Brain microvascular endothelial cell (primary cell): Measurements from ENCODE around the gene RPRD1B.

ENCODE experiments used
- DNase-seq: peaks from one replicate; pipeline ENCODE4 v3.0.0-alpha.2; 2020
- H3K27ac ChIP-seq: fragments of 250-450 bp; sonication (Bioruptor Pico); 2 replicates; pipeline ENCODE4 v1.5.1; 2020; ENCODE audit warnings: mild to moderate bottlenecking, moderate library complexity
- H3K27me3 ChIP-seq: fragments of 250-450 bp; sonication (Bioruptor Pico); replicated peaks from 2 replicates; pipeline ENCODE4 v1.5.1; 2020; ENCODE audit warnings: mild to moderate bottlenecking
- H3K36me3 ChIP-seq: fragments of 250-450 bp; sonication (Bioruptor Pico); replicated peaks from 2 replicates; pipeline ENCODE4 v1.5.1; 2020; ENCODE audit warnings: mild to moderate bottlenecking
- H3K4me3 ChIP-seq: 2 replicates; pipeline ENCODE4 v1.5.1; 2011; ENCODE audit warnings: low read depth, mild to moderate bottlenecking, control low read depth, low read length, moderate library complexity
- in situ Hi-C: cut with HindIII; loops from 2 replicates; pipeline ENCODE4 v1.10.0; 2017; ENCODE audit warnings: low sequenced_read_pairs, low pct_ligation_motif_present
- TF ChIP-seq, protein P1 (sequence below): IDR thresholded peaks from 2 replicates; pipeline ENCODE4 v1.5.1; 2011; ENCODE audit warnings: low read depth, mild to moderate bottlenecking, moderate library complexity, low read length, control low read depth, inconsistent platforms; ENCODE audit errors: missing control alignments

RPRD1B gene

DNA sequence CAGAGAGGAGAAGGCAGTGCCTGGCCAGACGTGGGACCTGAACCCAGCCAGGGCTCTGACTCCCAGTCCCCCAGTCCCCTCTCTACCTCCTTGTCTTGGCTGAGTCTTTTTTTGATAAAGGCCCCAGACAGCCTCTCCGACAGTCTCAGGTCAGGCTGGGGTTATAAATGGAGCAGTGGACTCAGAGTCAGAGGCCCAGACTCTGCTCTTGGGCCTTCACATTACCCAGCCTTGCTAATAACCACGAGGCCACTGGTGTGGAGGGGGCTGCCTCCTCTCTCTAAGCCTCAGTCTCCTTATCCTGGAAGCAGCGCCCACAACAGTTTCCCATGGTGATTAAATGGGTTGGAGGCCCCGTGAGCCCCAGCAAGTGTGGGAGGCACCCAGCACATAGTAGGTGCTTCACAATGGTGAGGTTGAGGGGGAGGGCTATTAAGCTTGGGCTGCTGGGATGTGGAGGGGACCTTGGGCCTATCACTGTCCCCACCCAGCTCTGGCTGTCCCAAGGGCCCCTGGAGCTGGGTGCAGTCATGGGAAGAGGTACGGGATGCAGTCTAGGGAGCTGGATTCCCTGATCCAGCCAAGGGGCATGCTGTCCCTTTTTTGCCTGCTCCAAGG, 95.8 kb downstream of the RPRD1B start:
- Histone ChIP-seq H3K27me3 (no peaks in the 10 kb centered on the region), H3K36me3 (peaks cover 22% of the 10 kb centered on the region), H3K4me3 (no peak overlapping the region), H3K27ac (no peak overlapping the region)
- DNase-seq: no peak
- TF ChIP-seq, protein P1, sequence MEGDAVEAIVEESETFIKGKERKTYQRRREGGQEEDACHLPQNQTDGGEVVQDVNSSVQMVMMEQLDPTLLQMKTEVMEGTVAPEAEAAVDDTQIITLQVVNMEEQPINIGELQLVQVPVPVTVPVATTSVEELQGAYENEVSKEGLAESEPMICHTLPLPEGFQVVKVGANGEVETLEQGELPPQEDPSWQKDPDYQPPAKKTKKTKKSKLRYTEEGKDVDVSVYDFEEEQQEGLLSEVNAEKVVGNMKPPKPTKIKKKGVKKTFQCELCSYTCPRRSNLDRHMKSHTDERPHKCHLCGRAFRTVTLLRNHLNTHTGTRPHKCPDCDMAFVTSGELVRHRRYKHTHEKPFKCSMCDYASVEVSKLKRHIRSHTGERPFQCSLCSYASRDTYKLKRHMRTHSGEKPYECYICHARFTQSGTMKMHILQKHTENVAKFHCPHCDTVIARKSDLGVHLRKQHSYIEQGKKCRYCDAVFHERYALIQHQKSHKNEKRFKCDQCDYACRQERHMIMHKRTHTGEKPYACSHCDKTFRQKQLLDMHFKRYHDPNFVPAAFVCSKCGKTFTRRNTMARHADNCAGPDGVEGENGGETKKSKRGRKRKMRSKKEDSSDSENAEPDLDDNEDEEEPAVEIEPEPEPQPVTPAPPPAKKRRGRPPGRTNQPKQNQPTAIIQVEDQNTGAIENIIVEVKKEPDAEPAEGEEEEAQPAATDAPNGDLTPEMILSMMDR: no peak
- in situ Hi-C loops: no loop called here

DNA sequence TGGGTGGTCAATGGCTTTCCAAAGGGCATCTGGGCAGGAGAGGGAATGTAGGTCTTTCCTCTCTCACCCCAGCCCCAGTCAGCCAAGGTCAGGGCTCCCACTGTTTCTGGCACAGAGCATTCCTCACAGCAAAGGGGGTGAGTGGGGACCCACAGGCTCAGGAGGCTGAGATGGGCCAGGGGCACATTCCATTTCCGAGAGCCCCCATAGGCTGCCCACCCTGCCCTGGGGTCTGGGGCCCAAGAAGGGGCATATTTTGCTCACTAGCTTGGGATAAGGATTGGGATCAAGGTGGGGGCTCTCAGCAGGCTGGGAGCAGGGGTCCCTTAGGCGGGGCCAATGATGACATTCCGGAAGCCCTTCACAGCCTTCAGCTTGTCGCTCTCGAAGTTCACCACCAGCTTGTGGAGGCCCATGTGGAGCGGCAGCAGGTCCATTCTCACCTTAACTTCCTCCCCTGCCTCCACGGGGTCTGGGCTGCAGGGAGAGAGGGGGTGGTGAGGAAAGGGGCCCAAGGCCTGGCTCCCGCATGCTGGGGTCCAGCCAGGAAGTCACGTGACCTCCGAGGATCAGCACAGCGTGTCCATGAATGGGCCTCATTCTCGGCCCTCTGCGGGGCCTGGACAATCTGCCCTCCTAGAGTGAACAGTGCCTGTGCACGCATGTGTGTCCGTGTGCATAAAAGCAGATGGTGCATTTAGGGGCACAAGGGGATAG, 96.5 kb downstream of the RPRD1B start:
- Histone ChIP-seq H3K27me3 (no peaks in the 10 kb centered on the region), H3K36me3 (peaks cover 24% of the 10 kb centered on the region), H3K27ac (no peak overlapping the region), H3K4me3 (no peak overlapping the region)
- in situ Hi-C loops: no loop called here
- TF ChIP-seq, protein P1: no peak
- DNase-seq: no peak

DNA sequence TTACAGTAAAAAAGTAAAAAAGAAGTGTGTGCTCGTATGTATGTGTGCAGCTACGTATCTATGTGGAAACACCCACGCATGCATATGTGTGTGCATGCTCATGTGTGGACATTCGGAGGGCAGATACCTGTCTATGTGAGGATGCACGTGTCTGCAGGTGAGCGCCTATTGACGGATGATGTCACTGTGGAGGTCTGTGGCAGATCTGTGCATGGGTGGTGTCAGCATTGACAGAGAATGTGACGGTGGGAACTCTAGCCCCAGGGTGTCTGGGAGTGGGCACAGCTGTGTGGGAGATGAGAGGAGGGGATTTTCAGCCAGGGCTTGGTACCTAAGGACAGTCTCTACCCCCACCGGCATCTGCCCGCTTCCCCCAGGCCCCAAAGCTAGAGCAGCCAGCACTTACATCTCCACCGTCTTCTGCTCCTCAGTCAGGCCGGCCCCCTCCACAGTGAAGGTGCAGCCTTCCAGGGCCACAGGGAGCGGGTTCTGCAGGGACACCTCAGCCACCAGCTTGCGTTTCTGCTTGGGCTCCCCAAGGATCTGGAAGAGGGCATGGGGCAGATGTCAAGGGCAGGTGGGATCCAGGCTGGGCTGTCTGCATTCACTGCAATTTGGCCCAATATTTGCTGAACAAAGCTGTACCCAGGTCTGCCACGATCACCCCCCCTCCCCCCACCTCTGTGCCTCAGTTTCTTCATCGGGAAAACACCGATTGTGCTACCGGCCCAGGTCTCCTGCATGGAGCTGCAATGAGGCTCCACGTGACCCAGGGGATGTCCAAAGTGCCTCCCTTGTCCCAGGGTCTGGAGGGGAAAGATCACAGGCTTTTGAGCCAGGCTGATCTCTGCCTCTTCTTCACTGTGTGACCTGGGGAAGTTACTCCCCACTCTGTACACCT, 97.4 kb downstream of the RPRD1B start:
- Histone ChIP-seq H3K4me3 (no peak overlapping the region), H3K27ac (no peak overlapping the region), H3K36me3 (peaks cover 32% of the 10 kb centered on the region), H3K27me3 (no peaks in the 10 kb centered on the region)
- DNase-seq: no peak
- in situ Hi-C loops: no loop called here
- TF ChIP-seq, protein P1: no peak

DNA sequence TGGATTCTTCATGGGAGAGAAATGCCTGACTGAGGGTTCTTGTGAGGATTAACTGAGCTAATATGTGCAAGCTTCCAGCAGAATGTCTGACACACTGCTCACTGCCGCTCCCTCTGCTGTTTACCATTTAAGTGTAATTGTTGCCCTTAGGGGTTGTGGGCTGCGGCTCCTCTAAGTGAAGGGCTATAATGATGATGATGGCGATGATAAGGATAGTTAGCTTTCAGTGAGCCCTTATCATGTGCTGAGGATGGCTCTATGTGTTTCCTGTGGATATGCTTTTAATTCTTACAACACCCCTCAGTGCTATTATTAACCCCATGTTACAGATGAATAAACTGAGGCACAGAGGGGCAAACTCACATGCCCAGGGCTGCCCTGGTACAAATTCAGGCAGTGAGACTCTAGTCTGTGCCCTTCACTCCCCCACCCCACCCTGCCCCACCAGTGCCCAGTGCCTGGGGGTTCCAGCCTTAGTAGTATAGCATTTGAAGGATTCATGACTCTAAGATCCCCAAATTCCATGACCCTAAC, 98.1 kb downstream of the RPRD1B start:
- TF ChIP-seq, protein P1: no peak
- Histone ChIP-seq H3K27me3 (no peaks in the 10 kb centered on the region), H3K27ac (no peak overlapping the region), H3K36me3 (peaks cover 39% of the 10 kb centered on the region), H3K4me3 (no peak overlapping the region)
- in situ Hi-C loops: no loop called here
- DNase-seq: no peak

DNA sequence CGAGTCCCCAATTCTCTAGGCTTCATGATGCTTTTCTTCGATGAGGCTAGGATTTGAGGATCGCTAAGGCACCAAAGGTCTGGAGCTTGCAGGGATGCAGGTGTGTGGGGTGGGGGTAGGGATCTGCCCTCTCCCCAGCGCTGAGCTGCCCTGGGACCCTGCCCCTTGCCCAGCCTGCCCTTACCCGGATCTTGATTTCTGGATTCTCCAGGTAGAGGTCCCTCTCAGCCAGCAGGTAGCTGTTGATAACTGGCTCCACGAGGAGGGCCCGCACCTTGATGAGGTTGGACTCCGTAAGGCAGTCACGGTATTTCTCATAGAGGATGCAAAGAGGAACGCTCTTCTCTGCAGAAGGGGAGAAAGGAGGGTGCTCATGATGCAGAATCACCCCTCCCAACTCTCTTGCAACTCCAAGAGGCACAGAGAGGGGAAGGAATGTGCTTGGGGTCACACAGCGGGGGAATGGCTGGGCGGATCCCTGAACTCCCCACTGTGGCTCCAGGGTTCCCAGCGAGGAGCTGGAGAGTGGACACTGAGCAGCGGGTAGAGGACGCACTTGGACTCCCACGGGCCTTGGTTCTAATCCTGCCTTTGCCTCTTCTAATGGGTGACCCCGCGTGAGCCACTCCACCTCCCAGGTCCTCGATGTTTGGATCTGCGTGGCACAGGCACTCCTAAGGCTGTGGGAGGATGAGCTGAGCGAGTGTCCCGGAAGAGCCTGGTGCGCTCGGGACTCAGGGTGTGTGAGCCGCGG, 98.8 kb downstream of the RPRD1B start:
- Histone ChIP-seq H3K36me3 (peaks cover 44% of the 10 kb centered on the region), H3K27me3 (no peaks in the 10 kb centered on the region), H3K27ac (no peak overlapping the region), H3K4me3 (no peak overlapping the region)
- DNase-seq: no peak
- TF ChIP-seq, protein P1: no peak
- in situ Hi-C loops: no loop called here
